Kidney epithelial cell (primary cell): ENCODE measurements around the gene KDM5B. TPM values are rescaled to one million over a fixed set of nuclear protein-coding genes. Genes with fewer than 3 reads are reported as not detected.

Experiments
- DNase-seq: peaks from one replicate; pipeline ENCODE4 v3.0.0-alpha.2; 2010; ENCODE audit warnings: low read depth
- H3K27me3 ChIP-seq: 2 replicates; pipeline ENCODE4 v1.6.0; 2011; ENCODE audit warnings: low read length; ENCODE audit not compliant: control insufficient read depth, insufficient read depth
- H3K36me3 ChIP-seq: 2 replicates; pipeline ENCODE4 v1.5.1; 2011; ENCODE audit warnings: low read length; ENCODE audit not compliant: control insufficient read depth, insufficient read depth
- H3K4me3 ChIP-seq: 2 replicates; pipeline ENCODE4 v1.5.1; 2011; ENCODE audit warnings: low read depth, mild to moderate bottlenecking, control low read depth, low read length
- total RNA-seq: library from RNA; depleted of rRNA; stranded (reverse); fragments of >200 nt; gene quantifications from 2 replicates; pipeline ENCODE4 v1.2.3, GENCODE V29; 2015
- TF ChIP-seq, protein P1 (sequence below): IDR thresholded peaks from 2 replicates; pipeline ENCODE4 v1.5.1; 2011; ENCODE audit warnings: mild to moderate bottlenecking, moderate library complexity, low read length, control low read depth, inconsistent platforms; ENCODE audit not compliant: insufficient read depth, poor library complexity, severe bottlenecking

Gene KDM5B
- total RNA-seq, 1 donor from 2014 or later: 70.7 TPM

DNA sequence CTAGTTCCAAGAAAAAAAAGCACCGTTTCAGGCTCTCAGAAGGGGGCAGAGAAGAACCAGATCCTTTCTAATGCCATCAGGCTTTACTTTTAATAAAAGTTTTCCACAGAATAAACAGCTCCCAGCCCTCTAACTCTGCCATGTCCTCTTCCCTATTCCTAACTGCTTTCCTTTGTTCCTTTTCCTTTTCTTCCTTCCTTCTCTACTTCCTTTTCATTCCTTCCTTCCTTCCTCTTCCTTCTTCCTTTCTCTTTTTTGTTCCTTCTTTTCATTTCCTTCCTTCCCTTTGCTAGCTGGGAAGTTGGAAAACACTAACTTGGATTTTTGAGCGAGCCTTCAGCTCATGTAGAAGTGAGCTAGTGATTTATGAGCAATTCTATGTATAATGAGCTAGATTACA is 46.2 kb downstream of the KDM5B start:
- H3K4me3 ChIP-seq: no peak overlapping the region
- H3K36me3 ChIP-seq: peaks cover 1% of the 10 kb centered on the region

GRCh38 chr1:202760589-202760988 is 47.6 kb downstream of the KDM5B start:
- no peak overlapping the region for H3K4me3 ChIP-seq
- DNase-seq: no peak
- peaks cover 1% of the 10 kb centered on the region for H3K36me3 ChIP-seq
- no peaks in the 10 kb centered on the region for H3K27me3 ChIP-seq
- TF ChIP-seq, protein P1, sequence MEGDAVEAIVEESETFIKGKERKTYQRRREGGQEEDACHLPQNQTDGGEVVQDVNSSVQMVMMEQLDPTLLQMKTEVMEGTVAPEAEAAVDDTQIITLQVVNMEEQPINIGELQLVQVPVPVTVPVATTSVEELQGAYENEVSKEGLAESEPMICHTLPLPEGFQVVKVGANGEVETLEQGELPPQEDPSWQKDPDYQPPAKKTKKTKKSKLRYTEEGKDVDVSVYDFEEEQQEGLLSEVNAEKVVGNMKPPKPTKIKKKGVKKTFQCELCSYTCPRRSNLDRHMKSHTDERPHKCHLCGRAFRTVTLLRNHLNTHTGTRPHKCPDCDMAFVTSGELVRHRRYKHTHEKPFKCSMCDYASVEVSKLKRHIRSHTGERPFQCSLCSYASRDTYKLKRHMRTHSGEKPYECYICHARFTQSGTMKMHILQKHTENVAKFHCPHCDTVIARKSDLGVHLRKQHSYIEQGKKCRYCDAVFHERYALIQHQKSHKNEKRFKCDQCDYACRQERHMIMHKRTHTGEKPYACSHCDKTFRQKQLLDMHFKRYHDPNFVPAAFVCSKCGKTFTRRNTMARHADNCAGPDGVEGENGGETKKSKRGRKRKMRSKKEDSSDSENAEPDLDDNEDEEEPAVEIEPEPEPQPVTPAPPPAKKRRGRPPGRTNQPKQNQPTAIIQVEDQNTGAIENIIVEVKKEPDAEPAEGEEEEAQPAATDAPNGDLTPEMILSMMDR: no peak

More for the DNA sequence above, 46.2 kb downstream of the KDM5B start:
- DNase-seq: no peak
- TF ChIP-seq, protein P1: no peak
- no peaks in the 10 kb centered on the region for H3K27me3 ChIP-seq

GRCh38 chr1:202756391-202756790 is 51.8 kb downstream of the KDM5B start:
- H3K36me3 ChIP-seq: peaks cover 2% of the 10 kb centered on the region
- TF ChIP-seq, protein P1: no peak
- no peak overlapping the region for H3K4me3 ChIP-seq
- DNase-seq: no peak
- no peaks in the 10 kb centered on the region for H3K27me3 ChIP-seq

DNA sequence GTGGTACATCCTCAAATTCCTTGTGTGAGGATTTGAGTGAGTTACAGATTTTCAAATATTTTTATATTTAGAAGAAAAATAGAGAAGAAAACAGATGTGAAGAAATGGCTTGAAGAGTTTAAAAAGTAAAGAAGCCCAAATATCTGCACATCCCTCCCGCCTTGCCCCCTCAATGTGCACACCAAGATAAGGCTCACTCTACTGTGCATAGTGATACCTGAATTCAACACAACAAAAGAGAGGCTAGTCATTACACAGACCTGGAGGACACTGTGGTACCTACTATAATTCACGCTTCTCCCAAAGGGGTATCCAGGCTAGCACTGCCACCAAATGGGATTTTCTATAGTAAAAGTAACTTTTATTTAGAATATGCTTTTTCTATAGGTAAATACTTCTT is 53.9 kb downstream of the KDM5B start:
- TF ChIP-seq, protein P1: no peak
- no peak for DNase-seq
- Histone ChIP-seq H3K27me3 (no peaks in the 10 kb centered on the region), H3K36me3 (peaks cover 2% of the 10 kb centered on the region), H3K4me3 (no peak overlapping the region)

- no peak for DNase-seq
- H3K36me3 ChIP-seq: peaks cover 2% of the 10 kb centered on the region
- TF ChIP-seq, protein P1: no peak
- no peak overlapping the region for H3K4me3 ChIP-seq
- no peaks in the 10 kb centered on the region for H3K27me3 ChIP-seq
These were observed 55.4 kb downstream of the KDM5B start for GRCh38 chr1:202752774-202753173.

DNA sequence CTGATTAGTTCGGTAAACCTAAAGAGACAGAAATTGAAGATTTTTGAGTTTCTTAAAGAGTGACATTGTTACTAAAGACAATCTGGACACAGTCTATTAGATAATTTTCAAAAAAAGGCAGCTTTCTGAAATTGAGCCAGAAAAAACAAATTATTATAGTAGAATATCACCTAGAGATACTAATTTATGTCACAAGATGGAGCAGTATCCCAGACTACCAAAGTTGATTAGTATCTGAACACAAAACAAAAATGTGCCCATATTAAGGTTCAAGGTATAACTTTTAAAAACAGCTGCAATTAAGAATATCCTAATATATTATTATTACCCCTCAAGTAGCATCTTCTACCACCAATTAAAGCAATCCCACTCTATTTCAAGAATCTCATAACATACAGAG is 57.5 kb downstream of the KDM5B start:
- no peak overlapping the region for H3K4me3 ChIP-seq
- peaks cover 3% of the 10 kb centered on the region for H3K36me3 ChIP-seq
- no peaks in the 10 kb centered on the region for H3K27me3 ChIP-seq
- no peak for DNase-seq
- TF ChIP-seq, protein P1: no peak
